ENCODE data around the gene THRA. TPM values are rescaled to one million over a fixed set of nuclear protein-coding genes. Genes with fewer than 3 reads are reported as not detected.

Gene THRA
- total and polyA plus RNA-seq, 9 of the 15 experiments (the other 6 are each of a cell fraction or from before 2014, with no cell fraction given): 0.34 to 23.4 (median 12.7) TPM

DNA sequence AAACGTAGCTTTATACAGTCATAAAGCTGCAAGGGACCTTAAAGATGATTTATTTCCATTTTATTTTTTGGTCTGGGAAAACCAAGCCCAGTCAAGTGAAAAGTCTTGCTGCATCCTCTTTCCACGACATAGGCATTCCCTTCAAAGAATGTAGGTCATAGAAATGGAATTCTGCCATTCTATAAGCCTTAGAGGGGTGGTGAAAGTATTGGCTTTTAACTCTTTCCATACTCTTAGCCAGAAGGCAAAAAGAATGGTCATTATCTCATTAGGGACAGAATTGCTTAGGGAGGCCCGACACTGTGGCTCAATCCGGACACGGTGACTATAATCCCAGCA, 51.1 kb downstream of the THRA start:
- ChIA-PET POLR2A (interaction anchor here (0.8 to 8.0 kb wide), 7 partner anchors 9 to 304 kb away, joined by 3 to 66 read pairs (median 10); partner anchors contain the start of genes CASC3, MSL1, NR1D1 and TOP2A), CTCF (ENCODE audit: low intra/inter-chr PET ratio) (interaction anchor here (1.1 to 3.2 kb wide), 5 partner anchors 48 to 419 kb away, joined by 3 to 15 read pairs (median 11); partner anchors contain the start of gene CSF3)
- Histone ChIP-seq H3K36me3 (ENCODE audit: control insufficient read depth, insufficient read depth, low read length) (no peaks in the 10 kb centered on the region), H3K27ac (ENCODE audit: extremely low read depth, low read depth, low read length) (peak overlapping the region; percentile 90), H4K20me1 (replicated peaks; ENCODE audit: control insufficient read depth, insufficient read depth, low read length) (no peaks in the 10 kb centered on the region), H3K79me2 (ENCODE audit: control insufficient read depth, insufficient read depth, low read length) (no peaks in the 10 kb centered on the region), H3K9me3 (replicated peaks; ENCODE audit: control insufficient read depth, insufficient read depth, low read depth, low read length) (no peaks in the 10 kb centered on the region), H3K27me3 (ENCODE audit: control insufficient read depth in 2 of 2, insufficient read depth in 2 of 2, low read length in 2 of 2) (no peaks in the 10 kb centered on the region), H3K9ac (ENCODE audit: insufficient read depth in 1 of 2, low read depth in 2 of 2, low read length in 2 of 2) (peak overlapping the region; percentile 85 to 96; a peak in 3 of 4 replicates), H3K9me1 (ENCODE audit: control insufficient read depth, insufficient read depth, low read length) (no peaks in the 10 kb centered on the region), H2AFZ (ENCODE audit: low read depth, low read length) (peak overlapping the region; percentile 90), H3K4me1 (replicated peaks in 1 of 2; ENCODE audit: control insufficient read depth in 2 of 2, insufficient read depth in 2 of 2, low read length in 2 of 2) (peaks cover 43 to 65% of the 10 kb centered on the region in 2 experiments), H3K4me2 (ENCODE audit: insufficient read depth, low read length) (peak overlapping the region; percentile 84), H3K4me3 (peak overlapping the region; percentile 17; the same call in 1 of the 2 replicates)
- no peak for ATAC-seq
- TF ChIP-seq PHTF2 (CRISPR knock-in tag; IDR thresholded peaks at IDR 0.05) (no peak), ADNP (tag; IDR thresholded peaks at IDR 0.05) (0 out of 2 replicates have a peak, but pooled peaks have one; percentile 35)
- in situ Hi-C loops (cut with MboI) (loop anchor here (5.0 kb wide), 1 partner anchor 178 kb away; no protein-coding TSS in a partner anchor), intact Hi-C loops (cut with micrococcal nuclease) (loop anchor here (1.0 to 5.0 kb wide), 4 partner anchors 54 to 243 kb away; partner anchors contain the start of gene CDC6)
- no TSS peak for BruUV-seq (replicated peaks)
- FAIRE-seq: no peak
- DNase-seq (ENCODE audit: extremely low read depth in 1 of 4, low spot score in 3 of 4): no peak
- WGBS (ENCODE audit: insufficient coverage, low coverage, missing lambda C conversion rate): 20% methylated on average over 5 of the region's 5 CpGs

DNA sequence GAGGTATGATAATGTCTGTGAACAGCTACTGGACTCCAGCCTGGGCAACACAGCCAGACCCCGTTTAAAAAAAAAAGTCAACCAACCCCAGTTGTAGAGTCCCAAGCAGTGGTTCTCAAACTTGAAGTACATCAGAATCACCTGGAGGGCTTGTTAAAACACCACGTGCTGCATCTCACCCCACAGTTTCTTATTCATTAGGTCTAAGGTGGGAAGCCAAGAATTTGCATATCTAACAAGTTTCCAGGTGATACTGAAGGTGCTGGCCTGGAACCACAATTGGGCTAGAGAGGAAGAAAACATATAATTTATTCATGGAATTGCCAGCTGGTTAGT, 52.3 kb downstream of the THRA start:
- no peaks in the 10 kb centered on the region for H3K9me3 ChIP-seq (replicated peaks; ENCODE audit: control insufficient read depth, insufficient read depth, low read depth, low read length)
- H2AFZ ChIP-seq (ENCODE audit: low read depth, low read length): peak overlapping the region; percentile 90; the same call in 1 of the 2 replicates
- peaks cover 39 to 53% of the 10 kb centered on the region in 2 experiments for H3K4me1 ChIP-seq (replicated peaks in 1 of 2; ENCODE audit: control insufficient read depth in 2 of 2, insufficient read depth in 2 of 2, low read length in 2 of 2)
- no peak overlapping the region for H3K4me2 ChIP-seq (ENCODE audit: insufficient read depth, low read length)
- DNase-seq (ENCODE audit: extremely low read depth in 1 of 4, low spot score in 3 of 4): no peak
- no peaks in the 10 kb centered on the region for H3K27me3 ChIP-seq (ENCODE audit: control insufficient read depth in 2 of 2, insufficient read depth in 2 of 2, low read length in 2 of 2)
- ATAC-seq: no peak
- H3K9me1 ChIP-seq (ENCODE audit: control insufficient read depth, insufficient read depth, low read length): no peaks in the 10 kb centered on the region
- peaks cover 2% of the 10 kb centered on the region; the same call in 2 of the 3 replicates for H3K79me2 ChIP-seq (ENCODE audit: control insufficient read depth, insufficient read depth, low read length)
- no peaks in the 10 kb centered on the region for H4K20me1 ChIP-seq (replicated peaks; ENCODE audit: control insufficient read depth, insufficient read depth, low read length)
- no peak overlapping the region for H3K4me3 ChIP-seq
- no peak for FAIRE-seq
- 62% methylated on average over 2 of the region's 2 CpGs for WGBS (ENCODE audit: insufficient coverage, low coverage, missing lambda C conversion rate)
- H3K9ac ChIP-seq (ENCODE audit: insufficient read depth in 1 of 2, low read depth in 2 of 2, low read length in 2 of 2): 0 out of 4 replicates have a peak overlapping the region, but pooled peaks of 1 of the 2 experiments have one; percentile 85
- POLR2A ChIA-PET: interaction anchor here (0.6 to 8.0 kb wide), 3 partner anchors 14 to 219 kb away, joined by 3 to 66 read pairs (median 24); partner anchors contain the start of genes CASC3 and NR1D1
- intact Hi-C loops (cut with micrococcal nuclease): no loop called here
- no peak overlapping the region; the same call in 2 of the 3 replicates for H3K27ac ChIP-seq (ENCODE audit: extremely low read depth, low read depth, low read length)
- no TSS peak for BruUV-seq (replicated peaks)
- CTCF ChIA-PET (ENCODE audit: low intra/inter-chr PET ratio): no interaction called here
- no peak for TF ChIP-seq FOXK2 (conservative IDR thresholded peaks at IDR 0.05 in 1 of 2, IDR thresholded peaks at IDR 0.05 in 1 of 2; ENCODE audit: low read depth in 2 of 2)
- TF ChIP-seq ZNF121 (CRISPR knock-in tag; conservative IDR thresholded peaks at IDR 0.05): peak; percentile 87
- TF ChIP-seq RBM25 (IDR thresholded peaks at IDR 0.05; ENCODE audit: low read depth, low read length, severe bottlenecking): peak; percentile 47
- in situ Hi-C loops (cut with MboI): no loop called here
- peaks cover 2% of the 10 kb centered on the region; the same call in 1 of the 3 replicates for H3K36me3 ChIP-seq (ENCODE audit: control insufficient read depth, insufficient read depth, low read length)

Measured in K562 (cell line).